ENCODE data around the gene DHX30. TPM values are rescaled to one million over a fixed set of nuclear protein-coding genes. Genes with fewer than 3 reads are reported as not detected.

Gene DHX30
- total RNA-seq, 1 experiment from 2014 or later, result 75.7 TPM

DNA sequence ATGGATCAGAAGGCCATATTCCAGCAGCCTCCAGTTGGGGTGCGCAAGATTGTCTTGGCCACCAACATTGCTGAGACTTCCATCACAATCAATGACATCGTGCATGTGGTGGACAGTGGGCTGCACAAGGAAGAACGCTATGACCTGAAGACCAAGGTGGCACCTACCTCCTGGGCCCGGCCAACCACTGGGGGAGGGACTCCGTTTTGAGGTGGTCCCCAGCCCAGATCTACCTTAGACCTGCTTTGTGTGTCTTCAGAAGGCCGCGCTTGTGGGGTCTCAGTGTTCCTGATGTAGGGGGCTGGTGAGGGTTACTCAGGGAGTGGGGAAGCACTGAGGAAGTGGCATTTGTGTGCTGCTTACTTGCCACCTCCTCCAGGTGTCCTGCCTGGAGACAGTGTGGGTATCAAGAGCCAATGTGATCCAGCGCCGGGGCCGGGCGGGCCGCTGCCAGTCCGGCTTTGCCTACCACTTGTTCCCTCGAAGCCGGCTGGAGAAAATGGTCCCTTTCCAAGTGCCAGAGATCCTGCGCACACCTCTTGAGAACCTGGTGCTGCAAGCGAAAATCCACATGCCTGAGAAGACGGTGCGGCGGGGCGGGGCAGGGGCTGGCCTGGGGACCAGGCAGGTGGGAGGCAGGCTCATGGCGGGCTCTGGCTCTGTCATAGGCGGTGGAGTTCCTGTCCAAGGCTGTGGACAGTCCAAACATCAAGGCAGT lies 45.0 kb downstream of the DHX30 start:
- TF ChIP-seq, protein P1, sequence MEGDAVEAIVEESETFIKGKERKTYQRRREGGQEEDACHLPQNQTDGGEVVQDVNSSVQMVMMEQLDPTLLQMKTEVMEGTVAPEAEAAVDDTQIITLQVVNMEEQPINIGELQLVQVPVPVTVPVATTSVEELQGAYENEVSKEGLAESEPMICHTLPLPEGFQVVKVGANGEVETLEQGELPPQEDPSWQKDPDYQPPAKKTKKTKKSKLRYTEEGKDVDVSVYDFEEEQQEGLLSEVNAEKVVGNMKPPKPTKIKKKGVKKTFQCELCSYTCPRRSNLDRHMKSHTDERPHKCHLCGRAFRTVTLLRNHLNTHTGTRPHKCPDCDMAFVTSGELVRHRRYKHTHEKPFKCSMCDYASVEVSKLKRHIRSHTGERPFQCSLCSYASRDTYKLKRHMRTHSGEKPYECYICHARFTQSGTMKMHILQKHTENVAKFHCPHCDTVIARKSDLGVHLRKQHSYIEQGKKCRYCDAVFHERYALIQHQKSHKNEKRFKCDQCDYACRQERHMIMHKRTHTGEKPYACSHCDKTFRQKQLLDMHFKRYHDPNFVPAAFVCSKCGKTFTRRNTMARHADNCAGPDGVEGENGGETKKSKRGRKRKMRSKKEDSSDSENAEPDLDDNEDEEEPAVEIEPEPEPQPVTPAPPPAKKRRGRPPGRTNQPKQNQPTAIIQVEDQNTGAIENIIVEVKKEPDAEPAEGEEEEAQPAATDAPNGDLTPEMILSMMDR (IDR thresholded peaks at IDR 0.05; ENCODE audit: insufficient read depth in 1 of 2, low read depth in 1 of 2, low read length in 1 of 2, severe bottlenecking in 1 of 2, unreplicated experiment in 1 of 2), result no peak
- Histone ChIP-seq H3K9me3 (no peaks in the 10 kb centered on the region), H3K36me3 (ENCODE audit: control insufficient read depth, insufficient read depth, low read length) (peaks cover 3% of the 10 kb centered on the region), H3K27me3 (replicated peaks; ENCODE audit: control insufficient read depth, insufficient read depth, low read length) (no peaks in the 10 kb centered on the region), H3K4me3 (ENCODE audit: low read depth, low read length) (no peak overlapping the region), H3K4me1 (0 out of 2 replicates have a peak, but pooled peaks cover 8% of the 10 kb centered on the region)
- DNase-seq, result no peak
- Mint-ChIP-seq H3K4me3 (ENCODE audit: unreplicated experiment) (no peak overlapping the region), H3K9me3 (ENCODE audit: unreplicated experiment) (no peaks in the 10 kb centered on the region), H3K4me1 (ENCODE audit: low read depth, unreplicated experiment) (no peaks in the 10 kb centered on the region), H3K36me3 (ENCODE audit: insufficient read depth, unreplicated experiment) (peaks cover 98% of the 10 kb centered on the region), H3K27ac (ENCODE audit: unreplicated experiment) (no peak overlapping the region), H3K27me3 (ENCODE audit: insufficient read depth, unreplicated experiment) (no peaks in the 10 kb centered on the region)
- POLR2A ChIA-PET, result no interaction called here
- intact Hi-C loops (cut with micrococcal nuclease; ENCODE audit: unreplicated experiment), result no loop called here
- no TSS peak for BruUV-seq (replicated peaks)
- CTCF ChIA-PET, result no interaction called here

DNA sequence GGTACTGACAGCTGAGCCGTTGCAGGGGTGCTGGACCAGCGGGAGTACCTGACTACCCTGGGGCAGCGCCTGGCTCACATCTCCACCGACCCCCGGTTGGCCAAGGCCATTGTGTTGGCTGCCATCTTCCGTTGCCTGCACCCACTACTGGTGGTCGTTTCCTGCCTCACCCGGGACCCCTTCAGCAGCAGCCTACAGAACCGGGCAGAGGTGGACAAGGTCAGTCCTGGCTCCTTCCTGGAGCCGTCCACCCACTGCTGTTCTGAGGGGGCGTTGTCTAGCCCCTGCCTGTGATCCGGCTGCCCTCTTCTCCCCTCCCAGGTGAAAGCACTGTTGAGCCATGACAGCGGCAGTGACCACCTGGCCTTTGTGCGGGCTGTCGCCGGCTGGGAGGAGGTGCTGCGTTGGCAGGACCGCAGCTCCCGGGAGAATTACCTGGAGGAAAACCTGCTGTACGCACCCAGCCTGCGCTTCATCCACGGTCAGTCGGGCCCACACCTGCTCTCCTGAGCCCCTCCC lies 45.7 kb downstream of the DHX30 start:
- Mint-ChIP-seq H3K4me3 (ENCODE audit: unreplicated experiment) (no peak overlapping the region), H3K27me3 (ENCODE audit: insufficient read depth, unreplicated experiment) (no peaks in the 10 kb centered on the region), H3K27ac (ENCODE audit: unreplicated experiment) (peak overlapping the region; percentile 48), H3K36me3 (ENCODE audit: insufficient read depth, unreplicated experiment) (peaks cover 96% of the 10 kb centered on the region), H3K9me3 (ENCODE audit: unreplicated experiment) (no peaks in the 10 kb centered on the region), H3K4me1 (ENCODE audit: low read depth, unreplicated experiment) (no peaks in the 10 kb centered on the region)
- H3K36me3 ChIP-seq (ENCODE audit: control insufficient read depth, insufficient read depth, low read length), result peaks cover 3% of the 10 kb centered on the region
- BruUV-seq (replicated peaks), result no TSS peak
- intact Hi-C loops (cut with micrococcal nuclease; ENCODE audit: unreplicated experiment), result no loop called here
- no peak for DNase-seq
- CTCF ChIA-PET, result no interaction called here
- no peaks in the 10 kb centered on the region for H3K9me3 ChIP-seq
- TF ChIP-seq, protein P1 (IDR thresholded peaks at IDR 0.05; ENCODE audit: insufficient read depth in 1 of 2, low read depth in 1 of 2, low read length in 1 of 2, severe bottlenecking in 1 of 2, unreplicated experiment in 1 of 2), result no peak
- H3K4me1 ChIP-seq, result 0 out of 2 replicates have a peak, but pooled peaks cover 8% of the 10 kb centered on the region
- POLR2A ChIA-PET, result no interaction called here
- no peak overlapping the region for H3K4me3 ChIP-seq (ENCODE audit: low read depth, low read length)
- H3K27me3 ChIP-seq (replicated peaks; ENCODE audit: control insufficient read depth, insufficient read depth, low read length), result no peaks in the 10 kb centered on the region

DNA sequence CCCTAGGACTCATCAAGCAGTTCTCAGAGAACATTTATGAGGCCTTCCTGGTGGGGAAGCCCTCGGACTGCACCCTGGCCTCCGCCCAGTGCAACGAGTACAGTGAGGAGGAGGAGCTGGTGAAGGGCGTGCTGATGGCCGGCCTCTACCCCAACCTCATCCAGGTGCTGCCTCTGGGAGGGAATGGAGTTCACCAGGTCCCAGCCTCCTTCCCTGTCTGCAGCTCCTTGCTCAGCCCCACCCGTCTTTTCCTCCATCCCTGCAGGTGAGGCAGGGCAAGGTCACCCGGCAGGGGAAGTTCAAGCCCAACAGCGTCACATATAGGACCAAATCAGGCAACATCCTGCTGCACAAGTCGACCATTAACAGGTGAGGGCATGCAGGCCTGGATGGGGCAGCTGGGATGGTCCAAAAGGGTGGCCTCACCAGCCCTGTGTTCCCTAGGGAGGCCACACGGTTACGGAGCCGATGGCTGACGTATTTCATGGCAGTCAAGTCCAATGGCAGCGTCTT lies 46.3 kb downstream of the DHX30 start:
- peaks cover 3% of the 10 kb centered on the region for H3K36me3 ChIP-seq (ENCODE audit: control insufficient read depth, insufficient read depth, low read length)
- peak overlapping the region; percentile 48 for H3K27ac Mint-ChIP-seq (ENCODE audit: unreplicated experiment)
- H3K4me3 ChIP-seq (ENCODE audit: low read depth, low read length), result no peak overlapping the region
- H3K4me1 Mint-ChIP-seq (ENCODE audit: low read depth, unreplicated experiment), result no peaks in the 10 kb centered on the region
- H3K27me3 Mint-ChIP-seq (ENCODE audit: insufficient read depth, unreplicated experiment), result no peaks in the 10 kb centered on the region
- no peaks in the 10 kb centered on the region for H3K27me3 ChIP-seq (replicated peaks; ENCODE audit: control insufficient read depth, insufficient read depth, low read length)
- DNase-seq, result no peak
- H3K36me3 Mint-ChIP-seq (ENCODE audit: insufficient read depth, unreplicated experiment), result peaks cover 96% of the 10 kb centered on the region
- peak overlapping the region; percentile 29 for H3K4me3 Mint-ChIP-seq (ENCODE audit: unreplicated experiment)
- H3K4me1 ChIP-seq, result 0 out of 2 replicates have a peak, but pooled peaks cover 4% of the 10 kb centered on the region
- no peaks in the 10 kb centered on the region for H3K9me3 Mint-ChIP-seq (ENCODE audit: unreplicated experiment)
- intact Hi-C loops (cut with micrococcal nuclease; ENCODE audit: unreplicated experiment), result no loop called here
- TF ChIP-seq, protein P1 (IDR thresholded peaks at IDR 0.05; ENCODE audit: insufficient read depth in 1 of 2, low read depth in 1 of 2, low read length in 1 of 2, severe bottlenecking in 1 of 2, unreplicated experiment in 1 of 2), result no peak
- ChIA-PET POLR2A (no interaction called here), CTCF (interaction anchor here (1.2 kb wide), 1 partner anchor 302 kb away, joined by 5 read pairs; no protein-coding TSS in a partner anchor)
- BruUV-seq (replicated peaks), result no TSS peak
- H3K9me3 ChIP-seq, result no peaks in the 10 kb centered on the region

Data from Caco-2 (cell line).